CD4-positive, alpha-beta T cell treated with Interleukin-17A for 4 hours (primary cell): ENCODE measurements around the gene OSER1.
"Not testable (repeated sequence)": the region's sequence is repeated elsewhere in the genome, so short reads cannot be mapped to it uniquely, and the experiment has no call there.

Experiments
- DNase-seq: peaks from one replicate; pipeline ENCODE4 v3.0.0-alpha.2; 2020; ENCODE audit warnings: mixed read lengths

The OSER1 gene

GRCh38 chr20:44199877-44200276 lies 10.7 kb downstream of the OSER1 start:
- no peak for DNase-seq

GRCh38 chr20:44198872-44199271 lies 11.7 kb downstream of the OSER1 start:
- DNase-seq: no peak

- no peak for DNase-seq
Measured at GRCh38 chr20:44196271-44196670, 14.3 kb downstream of the OSER1 start.

GRCh38 chr20:44195605-44196004 lies 15.0 kb downstream of the OSER1 start:
- no peak for DNase-seq

GRCh38 chr20:44193801-44194200 lies 16.8 kb downstream of the OSER1 start:
- no peak for DNase-seq

GRCh38 chr20:44191640-44192039 lies 18.9 kb downstream of the OSER1 start:
- not testable (repeated sequence) for DNase-seq

- peak; percentile 54 for DNase-seq
Measured at GRCh38 chr20:44190197-44190852, 20.2 kb downstream of the OSER1 start.

GRCh38 chr20:44188752-44189151 lies 21.8 kb downstream of the OSER1 start:
- no peak for DNase-seq

GRCh38 chr20:44187772-44188709 lies 22.5 kb downstream of the OSER1 start:
- DNase-seq: no peak

- DNase-seq: no peak
Measured at GRCh38 chr20:44187054-44187771, 23.4 kb downstream of the OSER1 start, which contains the start of gene JPH2. Gene JPH2 (minus strand): TSS chr20:44187188. CDS start chr20:44186705, 483 bp downstream.

- no peak for DNase-seq
Measured at GRCh38 chr20:44186674-44187053, 23.9 kb downstream of the OSER1 start.

GRCh38 chr20:44186201-44186600 lies 24.4 kb downstream of the OSER1 start:
- DNase-seq: no peak

GRCh38 chr20:44185574-44185973 lies 25.0 kb downstream of the OSER1 start:
- no peak for DNase-seq

GRCh38 chr20:44183282-44183681 lies 27.3 kb downstream of the OSER1 start:
- DNase-seq: no peak

- no peak for DNase-seq
Measured at GRCh38 chr20:44182863-44183262, 27.7 kb downstream of the OSER1 start.

- no peak for DNase-seq
Measured at GRCh38 chr20:44182135-44182765, 28.3 kb downstream of the OSER1 start.

- DNase-seq: no peak
Measured at GRCh38 chr20:44181611-44182010, 29.0 kb downstream of the OSER1 start.

- DNase-seq: no peak
Measured at GRCh38 chr20:44180814-44181213, 29.8 kb downstream of the OSER1 start.

GRCh38 chr20:44176833-44177534 lies 33.6 kb downstream of the OSER1 start:
- DNase-seq: no peak

- no peak for DNase-seq
Measured at GRCh38 chr20:44174996-44175765, 35.4 kb downstream of the OSER1 start.

GRCh38 chr20:44173846-44174245 lies 36.7 kb downstream of the OSER1 start:
- no peak for DNase-seq
